ENCODE data around the gene PLEKHA1.

Gene PLEKHA1

GRCh38 chr10:122374237-122374858 is at the start of gene PLEKHA1:
PLEKHA1 (plus strand) TSS chr10:122374708; CDS start chr10:122393201, 18,493 bp downstream.
- DNase-seq (ENCODE audit: low read depth, low spot score), result peak; percentile 47
- CTCF ChIA-PET, result interaction anchor here (1.2 to 3.0 kb wide), 6 partner anchors 12 to 192 kb away, joined by 3 to 16 read pairs (median 6); no protein-coding TSS in a partner anchor
- peak within 1 kb of the TSS; percentile 78 for H3K4me3 ChIP-seq (ENCODE audit: low read depth, low read length)
- POLR2A ChIA-PET, result interaction anchor here (0.6 to 1.3 kb wide), 7 partner anchors 10 to 94 kb away, joined by 3 to 5 read pairs (median 3); no protein-coding TSS in a partner anchor
- TF ChIP-seq CTCF (IDR thresholded peaks at IDR 0.05; ENCODE audit: insufficient read depth, low read length, missing control alignments), result no peak

- POLR2A ChIA-PET, result no interaction called here
- TF ChIP-seq CTCF (IDR thresholded peaks at IDR 0.05; ENCODE audit: insufficient read depth, low read length, missing control alignments), result no peak
- no peak for DNase-seq (ENCODE audit: low read depth, low spot score)
- CTCF ChIA-PET, result interaction anchor here (3.3 kb wide), 1 partner anchor 18 kb away, joined by 13 read pairs; no protein-coding TSS in a partner anchor
- H3K4me3 ChIP-seq (ENCODE audit: low read depth, low read length), result no peak overlapping the region
Measured at GRCh38 chr10:122325235-122325634, 49.3 kb upstream of the PLEKHA1 start.

GRCh38 chr10:122326385-122326784 is 48.1 kb upstream of the PLEKHA1 start:
- CTCF ChIA-PET, result interaction anchor here (1.0 kb wide), 1 partner anchor 27 kb away, joined by 5 read pairs; no protein-coding TSS in a partner anchor
- DNase-seq (ENCODE audit: low read depth, low spot score), result no peak

GRCh38 chr10:122326806-122327205 is 47.7 kb upstream of the PLEKHA1 start:
- POLR2A ChIA-PET, result no interaction called here
- CTCF ChIA-PET, result interaction anchor here (0.8 to 1.0 kb wide), 2 partner anchors 28 to 107 kb away, joined by 4 to 5 read pairs; no protein-coding TSS in a partner anchor
- no peak overlapping the region for H3K4me3 ChIP-seq (ENCODE audit: low read depth, low read length)
- no peak for DNase-seq (ENCODE audit: low read depth, low spot score)
- no peak for TF ChIP-seq CTCF (IDR thresholded peaks at IDR 0.05; ENCODE audit: insufficient read depth, low read length, missing control alignments)

More at GRCh38 chr10:122326385-122326784, 48.1 kb upstream of the PLEKHA1 start:
- H3K4me3 ChIP-seq (ENCODE audit: low read depth, low read length), result no peak overlapping the region
- no peak for TF ChIP-seq CTCF (IDR thresholded peaks at IDR 0.05; ENCODE audit: insufficient read depth, low read length, missing control alignments)
- POLR2A ChIA-PET, result no interaction called here

GRCh38 chr10:122327237-122328206 is 47.0 kb upstream of the PLEKHA1 start:
- ChIA-PET POLR2A (no interaction called here), CTCF (interaction anchor here (0.8 to 1.6 kb wide), 3 partner anchors 28 to 106 kb away, joined by 4 to 5 read pairs (median 4); no protein-coding TSS in a partner anchor)
- H3K4me3 ChIP-seq (ENCODE audit: low read depth, low read length), result no peak overlapping the region
- no peak for DNase-seq (ENCODE audit: low read depth, low spot score)
- no peak for TF ChIP-seq CTCF (IDR thresholded peaks at IDR 0.05; ENCODE audit: insufficient read depth, low read length, missing control alignments)
